HG03108 (cell line): Measurements from ENCODE around the gene MRPL24.

Source experiments
- ATAC-seq: cut with Tn5 transposase; IDR thresholded peaks from one replicate; pipeline ENCODE4 v1.9.1; 2021; ENCODE audit warnings: moderate library complexity; ENCODE audit not compliant: unreplicated experiment

Gene MRPL24

GRCh38 chr1:156693848-156694689, 46.8 kb downstream of the MRPL24 start:
- ATAC-seq, result no peak

GRCh38 chr1:156692925-156693847, 47.7 kb downstream of the MRPL24 start:
- no peak for ATAC-seq

- no peak for ATAC-seq
Measured at GRCh38 chr1:156692441-156692924, 48.4 kb downstream of the MRPL24 start.

GRCh38 chr1:156691665-156692440, 49.0 kb downstream of the MRPL24 start:
- ATAC-seq, result no peak

GRCh38 chr1:156691191-156691590, 49.7 kb downstream of the MRPL24 start:
- ATAC-seq, result no peak

- ATAC-seq, result no peak
Measured at GRCh38 chr1:156690675-156691036, 50.2 kb downstream of the MRPL24 start.

GRCh38 chr1:156689953-156690674, 50.8 kb downstream of the MRPL24 start:
- no peak for ATAC-seq

- no peak for ATAC-seq
Measured at GRCh38 chr1:156689035-156689952, 51.6 kb downstream of the MRPL24 start.
